Colon (tissue), 2 donors: ENCODE measurements around the gene RHOH.

Experiments
- FAIRE-seq: peaks from 2 replicates; lab custom pipeline; 2012; peaks lifted over from hg19 to GRCh38; lab: Jason Lieb, UNC
- donor health status: control.
- donor health status: control.

RHOH gene

GRCh38 chr4:40238008-40238699 lies 41.3 kb downstream of the RHOH start:
- no peak for FAIRE-seq

- FAIRE-seq: no peak
Observed at GRCh38 chr4:40238700-40239548, 42.1 kb downstream of the RHOH start.

- FAIRE-seq: no peak
Observed at GRCh38 chr4:40240040-40240653, 43.3 kb downstream of the RHOH start.

GRCh38 chr4:40241026-40241425 lies 44.2 kb downstream of the RHOH start:
- no peak for FAIRE-seq

- FAIRE-seq: no peak
Observed at GRCh38 chr4:40241941-40242340, 45.1 kb downstream of the RHOH start.

- no peak for FAIRE-seq
Observed at GRCh38 chr4:40243386-40243948, 46.6 kb downstream of the RHOH start.

- no peak for FAIRE-seq
Observed at GRCh38 chr4:40244606-40245005, 47.8 kb downstream of the RHOH start.

GRCh38 chr4:40245550-40245949 lies 48.7 kb downstream of the RHOH start:
- no peak for FAIRE-seq

GRCh38 chr4:40246011-40246900 lies 49.4 kb downstream of the RHOH start:
- no peak for FAIRE-seq

GRCh38 chr4:40246938-40247337 lies 50.1 kb downstream of the RHOH start:
- FAIRE-seq: no peak

GRCh38 chr4:40247350-40247749 lies 50.5 kb downstream of the RHOH start:
- no peak for FAIRE-seq

GRCh38 chr4:40251366-40251765 lies 54.5 kb downstream of the RHOH start:
- FAIRE-seq: no peak

- no peak for FAIRE-seq
Observed at GRCh38 chr4:40253906-40254305, 57.1 kb downstream of the RHOH start.

- no peak for FAIRE-seq
Observed at GRCh38 chr4:40254608-40255392, 58.0 kb downstream of the RHOH start.

- FAIRE-seq: no peak
Observed at GRCh38 chr4:40255393-40256281, 58.8 kb downstream of the RHOH start.

GRCh38 chr4:40256329-40256728 lies 59.5 kb downstream of the RHOH start:
- no peak for FAIRE-seq

GRCh38 chr4:40256817-40257216 lies 60.0 kb downstream of the RHOH start:
- no peak for FAIRE-seq

GRCh38 chr4:40258627-40259026 lies 61.8 kb downstream of the RHOH start:
- no peak for FAIRE-seq

- FAIRE-seq: no peak
Observed at GRCh38 chr4:40261231-40262076, 64.6 kb downstream of the RHOH start.
